ENCODE measurements around the gene HEATR5A. TPM values are rescaled to one million over a fixed set of nuclear protein-coding genes. Genes with fewer than 3 reads are reported as not detected.

The HEATR5A gene
- total and polyA plus RNA-seq, 8 donors, result 3.6 to 92.8 (median 20.7) TPM

DNA sequence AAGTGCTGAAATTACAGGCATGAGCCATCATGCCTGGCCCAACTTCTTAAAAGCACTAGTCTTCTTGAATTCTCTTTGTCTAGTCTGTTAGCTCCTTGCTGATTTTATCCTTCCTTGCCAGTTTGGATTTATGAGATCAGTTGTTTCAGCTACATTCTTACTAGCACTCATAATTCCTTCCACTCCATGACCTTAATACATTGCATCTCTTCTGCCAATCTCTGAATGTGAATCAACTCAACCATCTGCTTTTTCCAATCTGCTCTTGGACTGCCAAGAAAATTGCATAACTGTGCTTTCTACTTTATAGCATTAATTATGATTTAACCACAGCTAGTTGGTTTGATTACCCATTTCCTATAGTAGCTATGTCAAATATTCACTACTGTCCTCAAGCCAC is 14.9 kb upstream of the HEATR5A start:
- TF ChIP-seq EP300 (IDR thresholded peaks at IDR 0.05), result no peak
- TF ChIP-seq POLR2A (IDR thresholded peaks at IDR 0.05), result no peak
- TF ChIP-seq, protein P1, sequence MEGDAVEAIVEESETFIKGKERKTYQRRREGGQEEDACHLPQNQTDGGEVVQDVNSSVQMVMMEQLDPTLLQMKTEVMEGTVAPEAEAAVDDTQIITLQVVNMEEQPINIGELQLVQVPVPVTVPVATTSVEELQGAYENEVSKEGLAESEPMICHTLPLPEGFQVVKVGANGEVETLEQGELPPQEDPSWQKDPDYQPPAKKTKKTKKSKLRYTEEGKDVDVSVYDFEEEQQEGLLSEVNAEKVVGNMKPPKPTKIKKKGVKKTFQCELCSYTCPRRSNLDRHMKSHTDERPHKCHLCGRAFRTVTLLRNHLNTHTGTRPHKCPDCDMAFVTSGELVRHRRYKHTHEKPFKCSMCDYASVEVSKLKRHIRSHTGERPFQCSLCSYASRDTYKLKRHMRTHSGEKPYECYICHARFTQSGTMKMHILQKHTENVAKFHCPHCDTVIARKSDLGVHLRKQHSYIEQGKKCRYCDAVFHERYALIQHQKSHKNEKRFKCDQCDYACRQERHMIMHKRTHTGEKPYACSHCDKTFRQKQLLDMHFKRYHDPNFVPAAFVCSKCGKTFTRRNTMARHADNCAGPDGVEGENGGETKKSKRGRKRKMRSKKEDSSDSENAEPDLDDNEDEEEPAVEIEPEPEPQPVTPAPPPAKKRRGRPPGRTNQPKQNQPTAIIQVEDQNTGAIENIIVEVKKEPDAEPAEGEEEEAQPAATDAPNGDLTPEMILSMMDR (IDR thresholded peaks at IDR 0.05), result no peak
- TF ChIP-seq POLR2AphosphoS5 (IDR thresholded peaks at IDR 0.05), result no peak
- intact Hi-C loops (cut with DNase I; ENCODE audit: low total_unique reads), result no loop called here
- peaks cover 0 to 6% (median 0%) of the 10 kb centered on the region in 4 donors for H3K4me1 ChIP-seq
- no peak overlapping the region for H3K4me3 ChIP-seq
- peak in 1 of 2 donors; percentile 17 for DNase-seq
- peak overlapping the region in 1 of 5 donors; percentile 1 for H3K27ac ChIP-seq
- no peaks in the 10 kb centered on the region for H3K36me3 ChIP-seq
- no peaks in the 10 kb centered on the region for H3K27me3 ChIP-seq
- no peaks in the 10 kb centered on the region for H3K9me3 ChIP-seq

DNA sequence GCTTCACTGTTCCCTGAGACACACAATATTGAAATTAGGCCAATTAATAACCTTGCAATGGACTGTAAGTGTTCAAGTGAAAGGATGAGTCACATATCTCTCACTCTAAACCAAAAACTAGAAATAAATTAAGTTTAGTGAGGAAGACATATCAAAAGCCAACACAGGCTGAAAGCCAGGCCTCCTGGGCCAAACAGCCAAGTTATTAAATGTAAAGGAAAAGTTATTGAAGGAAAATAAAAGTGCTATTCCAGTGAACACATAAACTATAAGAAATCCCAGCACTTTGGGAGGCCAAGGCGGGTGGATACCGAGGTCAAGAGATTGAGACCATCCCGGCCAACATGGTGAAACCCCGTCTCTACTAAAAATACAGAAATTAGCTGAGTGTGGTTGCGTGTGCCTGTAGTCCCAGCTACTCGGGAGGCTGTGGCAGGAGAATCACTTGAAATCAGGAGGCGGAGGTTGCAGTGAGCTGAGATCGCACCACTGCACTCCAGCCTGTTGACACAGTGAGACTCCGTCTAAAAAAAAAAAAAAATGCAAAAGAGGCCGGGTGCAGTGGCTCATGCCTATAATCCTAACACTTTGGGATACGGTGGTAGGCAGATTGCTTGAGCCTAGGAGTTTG is 10.4 kb upstream of the HEATR5A start:
- Histone ChIP-seq H3K4me3 (no peak overlapping the region), H3K27ac (no peak overlapping the region), H3K4me1 (peaks cover 0 to 6% (median 0%) of the 10 kb centered on the region in 4 donors), H3K9me3 (no peaks in the 10 kb centered on the region), H3K27me3 (no peaks in the 10 kb centered on the region), H3K36me3 (no peaks in the 10 kb centered on the region)
- TF ChIP-seq POLR2A (IDR thresholded peaks at IDR 0.05) (no peak), POLR2AphosphoS5 (IDR thresholded peaks at IDR 0.05) (no peak), EP300 (IDR thresholded peaks at IDR 0.05) (no peak)
- TF ChIP-seq, protein P1 (IDR thresholded peaks at IDR 0.05), result no peak
- DNase-seq, result no peak
- WGBS, 5 donors, result 95 to 98% (median 96%) methylated on average over 11 of the region's 11 CpGs
- intact Hi-C loops (cut with DNase I; ENCODE audit: low total_unique reads), result no loop called here

DNA sequence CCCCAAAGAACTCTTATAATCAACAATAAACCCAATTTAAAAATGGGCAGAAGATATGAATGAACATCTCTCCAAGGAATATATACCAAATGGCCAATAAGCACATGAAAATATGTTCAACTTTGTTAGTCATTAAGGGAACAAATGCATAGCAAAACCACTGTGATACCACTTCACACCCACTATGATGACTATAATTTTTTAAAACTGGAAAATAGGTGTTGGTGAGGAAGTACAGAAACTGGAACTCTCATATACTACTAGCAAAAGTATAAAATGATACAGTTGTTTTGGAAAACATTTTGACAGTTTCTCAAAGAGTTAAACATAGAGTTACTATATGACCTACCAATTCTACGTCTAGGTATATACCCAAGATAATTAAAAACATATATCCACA is 9.4 kb upstream of the HEATR5A start:
- no peak for DNase-seq
- H3K4me1 ChIP-seq, result no peaks in the 10 kb centered on the region
- WGBS, 5 donors, result 82 to 93% (median 89%) methylated on average over 1 of the region's 1 CpG
- H3K27me3 ChIP-seq, result no peaks in the 10 kb centered on the region
- intact Hi-C loops (cut with DNase I; ENCODE audit: low total_unique reads), result no loop called here
- TF ChIP-seq POLR2AphosphoS5 (IDR thresholded peaks at IDR 0.05), result no peak
- no peak for TF ChIP-seq EP300 (IDR thresholded peaks at IDR 0.05)
- TF ChIP-seq, protein P1 (IDR thresholded peaks at IDR 0.05), result no peak
- no peak for TF ChIP-seq POLR2A (IDR thresholded peaks at IDR 0.05)
- H3K36me3 ChIP-seq, result no peaks in the 10 kb centered on the region
- H3K4me3 ChIP-seq, result no peak overlapping the region
- no peak overlapping the region for H3K27ac ChIP-seq
- no peaks in the 10 kb centered on the region for H3K9me3 ChIP-seq

DNA sequence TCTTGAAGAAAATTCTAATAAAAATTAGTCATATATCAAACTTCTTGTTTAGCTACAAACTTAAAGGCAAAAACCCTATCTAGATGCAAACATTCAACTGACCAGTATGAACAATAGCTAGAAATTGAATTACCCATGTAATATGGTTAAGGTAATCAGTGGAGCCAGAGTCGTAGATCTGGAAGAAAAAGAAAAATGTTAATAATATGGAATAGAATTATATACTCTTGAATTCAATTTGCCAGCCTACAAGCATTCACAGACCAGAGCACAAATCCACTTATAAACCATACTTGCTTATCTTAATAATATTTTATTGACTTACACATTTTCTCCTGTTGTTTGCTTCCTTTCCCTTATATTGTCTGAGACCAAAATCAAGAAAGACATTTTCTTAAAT is 7.7 kb upstream of the HEATR5A start:
- no peak overlapping the region for H3K4me3 ChIP-seq
- no peak for TF ChIP-seq EP300 (IDR thresholded peaks at IDR 0.05)
- TF ChIP-seq POLR2AphosphoS5 (IDR thresholded peaks at IDR 0.05), result no peak
- TF ChIP-seq POLR2A (IDR thresholded peaks at IDR 0.05), result no peak
- TF ChIP-seq, protein P1 (IDR thresholded peaks at IDR 0.05), result no peak
- H3K27ac ChIP-seq, result no peak overlapping the region
- H3K36me3 ChIP-seq, result no peaks in the 10 kb centered on the region
- no peaks in the 10 kb centered on the region for H3K9me3 ChIP-seq
- H3K27me3 ChIP-seq, result no peaks in the 10 kb centered on the region
- WGBS, 5 donors, result 78 to 96% (median 84%) methylated on average over 1 of the region's 1 CpG
- intact Hi-C loops (cut with DNase I; ENCODE audit: low total_unique reads), result no loop called here
- no peak for DNase-seq
- no peaks in the 10 kb centered on the region for H3K4me1 ChIP-seq
